ENCODE measurements around the gene ENOX2.
A peak's percentile ranks its signal among the peaks of the same experiment; 100 is the strongest.
"Not testable (repeated sequence)": the region's sequence is repeated elsewhere in the genome, so short reads cannot be mapped to it uniquely, and the experiment has no call there.

ENOX2 gene

GRCh38 chrX:130813932-130814331, 89.1 kb downstream of the ENOX2 start:
- not testable (repeated sequence) for DNase-seq

- no peak for DNase-seq
Measured at GRCh38 chrX:130810561-130810960, 92.4 kb downstream of the ENOX2 start.

GRCh38 chrX:130805903-130806302, 97.1 kb downstream of the ENOX2 start:
- no peak for DNase-seq

- no peak for DNase-seq
Measured at GRCh38 chrX:130803537-130803936, 99.5 kb downstream of the ENOX2 start.

- DNase-seq: no peak
Measured at GRCh38 chrX:130801901-130802300, 101.1 kb downstream of the ENOX2 start.

GRCh38 chrX:130799393-130799792, 103.6 kb downstream of the ENOX2 start:
- peak; percentile 56 for DNase-seq

GRCh38 chrX:130793975-130794374, 109.0 kb downstream of the ENOX2 start:
- no peak for DNase-seq

- not testable (repeated sequence) for DNase-seq
Measured at GRCh38 chrX:130791870-130792269, 111.1 kb downstream of the ENOX2 start.

GRCh38 chrX:130789793-130790192, 113.2 kb downstream of the ENOX2 start:
- no peak for DNase-seq

- no peak for DNase-seq
Measured at GRCh38 chrX:130788786-130789581, 114.0 kb downstream of the ENOX2 start.

GRCh38 chrX:130786030-130786429, 117.0 kb downstream of the ENOX2 start:
- no peak for DNase-seq

GRCh38 chrX:130778773-130779172, 124.2 kb downstream of the ENOX2 start:
- no peak for DNase-seq

- no peak for DNase-seq
Measured at GRCh38 chrX:130775849-130776248, 127.2 kb downstream of the ENOX2 start.

GRCh38 chrX:130772776-130773143, 130.2 kb downstream of the ENOX2 start:
- no peak for DNase-seq

GRCh38 chrX:130772105-130772775, 130.8 kb downstream of the ENOX2 start:
- DNase-seq: peak; percentile 73

GRCh38 chrX:130771648-130772047, 131.4 kb downstream of the ENOX2 start:
- no peak for DNase-seq

- no peak for DNase-seq
Measured at GRCh38 chrX:130771230-130771629, 131.8 kb downstream of the ENOX2 start.

GRCh38 chrX:130770615-130771014, 132.4 kb downstream of the ENOX2 start:
- DNase-seq: peak; percentile 86

- DNase-seq: no peak
Measured at GRCh38 chrX:130769835-130770234, 133.2 kb downstream of the ENOX2 start.

GRCh38 chrX:130758072-130758471, 144.9 kb downstream of the ENOX2 start:
- DNase-seq: no peak

GRCh38 chrX:130756233-130756632, 146.8 kb downstream of the ENOX2 start:
- no peak for DNase-seq

- no peak for DNase-seq
Measured at GRCh38 chrX:130754353-130754752, 148.7 kb downstream of the ENOX2 start.

- DNase-seq: peak; percentile 31
Measured at GRCh38 chrX:130746709-130747342, 156.2 kb downstream of the ENOX2 start.

- no peak for DNase-seq
Measured at GRCh38 chrX:130746077-130746476, 156.9 kb downstream of the ENOX2 start.
